HG02642 (cell line): ENCODE results near the gene GNL3.

Source experiments
- ATAC-seq: cut with Tn5 transposase; IDR thresholded peaks from one replicate; pipeline ENCODE4 v1.9.1; 2021; ENCODE audit warnings: mild to moderate bottlenecking; ENCODE audit not compliant: unreplicated experiment, poor library complexity

Gene GNL3

DNA sequence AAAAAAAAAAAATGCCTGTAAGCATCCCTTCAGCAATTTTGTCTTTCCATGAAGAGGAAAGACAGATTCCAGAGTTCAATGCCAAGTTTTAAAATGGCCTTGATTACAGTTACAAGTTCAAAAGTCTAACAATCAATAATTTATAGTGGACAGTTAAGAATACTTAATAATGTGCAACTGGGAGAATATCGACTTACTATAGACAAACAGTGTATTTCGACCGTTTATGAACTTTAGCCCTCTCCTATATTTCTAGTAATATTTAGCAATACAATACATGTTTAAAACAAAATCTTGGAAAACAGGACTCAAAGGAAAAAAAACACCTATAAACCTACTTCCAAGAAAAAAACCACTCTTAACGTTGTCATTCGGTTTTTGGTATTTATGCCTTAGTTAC is 1.6 kb upstream of the GNL3 start:
- ATAC-seq, result no peak

DNA sequence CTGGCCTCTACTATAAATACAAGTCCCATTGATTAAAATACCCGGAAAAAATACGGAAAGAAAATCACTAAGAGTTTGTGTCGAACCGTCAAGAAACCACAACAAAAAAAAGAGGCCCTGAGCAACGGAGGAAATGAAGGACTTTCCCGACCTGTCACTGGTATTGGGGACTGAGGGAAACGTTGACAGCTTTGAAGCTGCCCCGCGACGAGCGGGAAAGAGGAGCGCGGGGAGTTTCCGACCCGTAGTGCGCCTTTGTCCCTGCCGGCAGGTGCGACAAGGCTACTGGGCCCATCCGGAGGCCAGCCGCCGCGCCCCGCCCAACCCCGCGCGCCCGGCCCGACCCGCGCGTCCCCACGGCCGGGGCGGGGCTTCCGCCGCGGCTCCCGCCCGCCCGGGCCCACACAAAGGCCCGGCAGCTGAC is 535 bp upstream of the GNL3 start:
- peak; percentile 83 for ATAC-seq

DNA sequence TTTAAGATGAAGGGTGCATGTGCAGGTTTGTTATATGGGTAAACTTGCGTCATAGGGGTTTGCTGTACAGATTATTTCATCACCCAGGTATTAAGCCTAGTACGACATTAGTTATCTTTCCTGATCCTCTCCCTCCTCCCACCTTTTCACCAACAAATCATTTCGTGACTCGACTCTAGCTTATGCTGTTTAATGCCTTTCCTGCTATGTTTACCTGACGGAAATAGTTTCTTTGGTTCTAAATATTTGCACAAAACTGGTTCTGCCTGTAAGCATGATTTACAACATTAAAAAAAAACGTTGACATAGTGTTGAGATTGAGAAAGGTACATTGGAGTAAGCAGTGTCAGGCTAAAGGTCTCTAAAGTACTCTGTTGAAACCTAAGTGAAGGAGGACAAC is 2.4 kb downstream of the GNL3 start:
- ATAC-seq, result no peak

DNA sequence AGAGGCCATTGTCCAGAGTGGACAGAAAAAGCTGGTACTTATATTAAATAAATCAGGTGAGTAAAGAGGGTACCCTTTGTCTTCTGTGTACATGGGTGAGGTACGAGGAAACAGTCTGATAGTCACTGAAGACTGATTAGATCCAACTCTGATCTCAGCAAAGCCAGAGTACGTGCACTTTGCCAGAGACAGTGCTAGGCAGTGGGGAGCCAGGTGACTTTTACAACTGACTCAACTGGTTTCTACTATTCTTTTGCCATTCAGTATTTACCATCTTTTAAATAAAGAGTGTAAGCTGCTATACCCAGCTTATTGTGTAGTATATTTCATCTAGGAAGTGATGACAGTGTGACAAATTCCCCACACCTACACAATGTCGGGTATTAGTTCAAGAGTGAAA is 3.3 kb downstream of the GNL3 start:
- ATAC-seq, result no peak

DNA sequence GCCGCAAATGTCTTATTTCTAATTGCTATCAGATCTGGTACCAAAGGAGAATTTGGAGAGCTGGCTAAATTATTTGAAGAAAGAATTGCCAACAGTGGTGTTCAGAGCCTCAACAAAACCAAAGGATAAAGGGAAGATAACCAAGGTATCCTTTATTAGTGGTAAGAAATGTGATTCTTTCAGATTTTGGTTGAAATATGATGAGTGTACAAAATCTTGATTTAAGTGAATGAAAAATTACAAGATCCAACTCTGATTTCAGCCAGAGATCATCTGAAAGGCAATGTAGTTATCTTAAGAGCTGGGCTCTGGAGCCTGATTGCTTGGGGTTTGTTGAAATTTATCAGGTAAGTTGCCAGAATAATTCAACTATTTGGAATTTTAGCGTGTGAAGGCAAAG is 4.7 kb downstream of the GNL3 start:
- ATAC-seq, result no peak

DNA sequence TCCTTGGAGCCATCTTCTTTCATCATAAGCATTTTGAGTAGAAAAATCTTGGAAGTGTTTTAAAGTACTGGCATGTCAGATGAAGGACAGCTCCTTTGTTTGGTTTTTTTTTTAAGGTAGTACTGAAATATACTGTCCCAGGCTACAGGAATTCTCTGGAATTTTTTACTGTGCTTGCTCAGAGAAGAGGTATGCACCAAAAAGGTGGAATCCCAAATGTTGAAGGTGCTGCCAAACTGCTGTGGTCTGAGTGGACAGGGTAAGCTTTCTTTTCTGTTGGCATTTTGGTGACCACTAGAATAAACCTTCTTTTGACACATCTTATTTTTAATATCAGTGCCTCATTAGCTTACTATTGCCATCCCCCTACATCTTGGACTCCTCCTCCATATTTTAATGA is 7.2 kb downstream of the GNL3 start:
- ATAC-seq, result no peak

DNA sequence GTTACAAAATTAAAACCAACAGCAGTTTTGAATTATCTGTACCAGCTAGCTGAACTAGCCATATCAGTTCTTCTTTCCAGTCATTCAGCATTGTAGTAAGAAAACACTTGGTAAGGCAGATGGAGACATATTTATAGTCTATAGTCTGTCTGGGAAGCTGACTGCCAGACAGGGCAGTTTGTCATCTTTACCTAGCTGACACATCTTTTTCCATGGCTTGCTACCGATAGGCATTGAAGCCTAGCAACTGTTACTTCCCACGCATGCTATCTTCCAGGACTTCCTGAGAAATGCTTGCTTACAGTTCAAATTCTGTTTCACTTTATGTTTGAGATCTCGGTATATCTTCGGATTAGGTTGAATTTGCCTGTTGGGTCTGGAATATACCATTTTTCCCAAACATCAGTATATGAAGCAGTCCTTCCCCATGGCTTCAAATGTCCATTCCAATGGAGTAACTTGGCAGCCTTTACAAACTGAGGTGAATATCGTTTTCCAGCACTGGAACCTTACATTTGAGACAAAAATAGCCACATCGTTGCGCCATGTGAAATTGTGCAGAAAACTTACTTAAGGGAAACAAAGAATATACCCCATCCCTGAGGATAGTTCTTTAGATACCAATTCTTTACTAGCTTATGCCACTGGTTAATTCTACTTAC is 8.8 kb downstream of the GNL3 start:
- ATAC-seq, result no peak

DNA sequence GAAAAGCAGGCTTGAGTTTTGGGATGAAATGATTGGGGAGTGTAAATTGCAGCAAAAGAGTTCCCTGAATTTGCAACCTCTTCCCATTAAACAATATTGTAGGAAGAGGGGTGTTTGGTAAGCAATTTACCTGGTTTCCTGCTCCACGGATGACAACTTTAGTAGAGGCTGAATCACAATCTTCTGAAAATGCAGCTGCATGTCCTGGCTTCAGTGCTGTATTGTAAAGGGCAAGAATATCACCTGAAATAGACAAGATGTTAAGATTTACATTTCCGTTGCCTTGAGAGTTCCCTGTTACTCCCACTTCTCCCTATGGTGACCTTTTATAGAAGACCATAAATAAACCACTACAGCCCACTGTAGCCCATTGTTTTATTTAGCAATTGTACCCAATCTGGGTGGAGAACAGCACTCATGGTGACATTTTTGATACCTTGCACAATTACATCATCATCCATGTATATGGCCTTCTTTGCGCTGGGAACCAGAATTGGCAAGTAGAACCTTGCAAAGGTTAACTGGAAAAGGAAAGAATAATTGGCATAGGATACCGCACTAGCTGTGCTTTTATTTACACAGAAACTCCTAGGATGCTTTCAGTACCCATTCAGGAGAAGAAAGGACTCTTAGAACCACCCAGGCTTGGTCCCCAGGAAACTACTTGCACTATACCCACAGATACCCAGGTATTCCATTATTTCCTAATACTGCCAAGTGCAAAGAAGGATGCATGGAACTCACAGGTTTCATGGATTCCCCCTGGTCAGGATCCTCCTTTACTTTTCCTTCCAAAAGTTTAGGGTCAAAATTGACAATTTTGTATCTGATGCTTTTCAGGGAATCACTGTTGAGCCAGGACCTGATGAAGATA is 10.2 kb downstream of the GNL3 start:
- ATAC-seq, result no peak

DNA sequence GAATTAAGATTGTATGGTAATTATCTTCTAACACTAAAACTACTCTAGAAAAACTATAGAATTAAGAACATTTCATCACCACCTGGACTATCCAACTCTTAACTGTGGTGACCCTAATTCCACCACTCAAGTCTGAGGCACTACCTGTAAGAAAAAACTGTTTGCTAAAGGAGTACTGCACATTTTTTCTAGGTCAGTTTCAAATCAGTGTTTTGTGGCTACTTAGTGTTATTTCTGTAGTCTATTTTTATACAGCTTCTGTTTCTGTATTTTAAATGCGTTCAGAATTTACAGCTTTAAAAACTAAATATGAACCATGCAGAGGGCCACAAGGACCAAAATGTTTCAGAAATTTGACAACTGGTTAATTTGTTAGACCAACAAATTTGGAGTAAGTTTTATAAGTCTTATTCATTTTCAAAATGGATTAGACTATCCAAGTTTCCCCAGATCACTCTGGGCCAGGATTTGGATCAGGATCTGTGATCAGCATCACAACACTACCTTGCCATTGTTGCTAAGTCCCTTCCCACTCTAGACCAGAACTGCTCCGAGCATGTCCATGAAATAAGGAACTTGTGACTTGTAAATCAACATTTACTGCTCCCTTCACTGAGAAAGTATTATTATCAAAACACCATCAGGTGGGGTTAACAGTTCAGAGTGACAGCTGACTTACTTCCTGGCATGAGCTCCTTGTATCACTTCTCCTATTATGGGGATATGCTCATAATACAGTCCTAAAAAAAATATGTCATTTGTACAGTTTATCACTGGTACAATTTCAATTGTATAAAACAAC is 11.2 kb downstream of the GNL3 start:
- no peak for ATAC-seq

DNA sequence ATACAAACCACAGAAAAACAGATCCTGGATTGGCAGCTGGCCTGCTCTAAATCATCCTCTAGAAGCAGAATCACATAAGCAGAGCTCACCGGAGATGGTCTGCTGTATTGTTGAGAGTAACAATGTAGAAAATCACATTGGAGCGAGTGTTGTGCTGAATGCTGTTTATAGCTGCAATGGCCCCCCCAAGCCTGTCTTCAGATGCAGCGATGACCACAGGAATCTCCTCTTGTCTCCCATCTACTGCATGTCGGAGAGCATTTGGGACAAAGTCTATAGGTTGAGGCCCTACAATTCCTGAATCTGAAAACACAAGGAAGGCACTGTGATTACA is 11.8 kb downstream of the GNL3 start:
- ATAC-seq, result no peak

DNA sequence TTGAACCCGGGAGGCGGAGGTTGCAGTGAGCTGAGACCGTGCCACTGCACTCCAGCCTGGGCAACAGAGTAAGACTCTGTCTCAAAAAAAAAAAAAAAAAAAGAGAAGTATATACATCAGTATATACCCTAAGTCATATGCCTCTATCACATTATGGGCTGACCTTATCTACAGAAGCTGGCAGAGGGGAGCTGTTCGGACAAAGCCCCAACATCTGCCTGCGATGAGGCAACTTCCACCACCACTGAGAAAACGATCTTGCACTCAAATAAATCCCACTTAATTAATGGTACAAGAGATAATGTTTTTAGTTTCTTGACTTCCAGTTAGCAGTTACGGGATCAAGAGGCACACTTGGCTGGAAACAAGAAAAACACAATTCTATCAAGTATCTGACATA is 17.5 kb downstream of the GNL3 start:
- no peak for ATAC-seq

DNA sequence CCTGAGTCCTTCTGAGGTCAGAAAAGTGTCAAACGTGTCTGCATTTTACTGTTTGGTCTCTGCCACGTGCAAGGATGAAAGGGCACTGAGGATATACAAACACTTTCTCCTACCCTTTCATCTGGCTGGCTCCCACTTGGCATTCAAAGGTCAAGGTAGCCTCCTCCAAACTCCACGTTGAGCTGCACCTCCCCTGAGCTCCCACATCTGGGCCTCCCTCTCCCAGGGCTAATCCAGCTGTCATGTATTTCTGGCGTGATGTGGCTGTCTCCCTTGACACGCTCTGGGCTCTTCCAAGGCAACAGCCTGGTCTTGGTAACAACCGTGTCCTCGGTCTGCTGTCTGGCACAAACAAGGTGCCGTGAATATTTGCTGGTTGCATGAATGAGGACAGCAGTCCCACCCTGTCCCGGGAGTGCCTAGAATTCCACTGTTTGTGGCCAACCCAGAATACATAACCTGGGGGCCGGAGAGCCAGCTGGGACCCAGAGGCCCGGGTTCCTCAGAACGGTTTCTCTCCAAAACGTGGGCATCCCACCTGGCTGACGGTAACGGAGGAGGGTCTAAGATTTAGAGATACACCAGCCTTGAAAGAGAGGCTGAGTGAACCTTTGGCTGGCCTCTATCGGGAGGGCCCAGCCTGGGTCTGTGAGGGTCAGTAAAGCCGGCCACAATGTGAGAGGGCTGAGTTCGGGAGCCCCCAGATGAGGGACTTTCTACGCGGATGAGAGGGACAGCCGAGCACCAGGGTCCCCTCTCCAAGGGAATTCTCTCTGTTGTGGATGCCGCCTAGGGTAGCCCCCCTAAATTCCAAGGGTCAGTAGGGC is 19.0 kb downstream of the GNL3 start:
- peak; percentile 2 for ATAC-seq

DNA sequence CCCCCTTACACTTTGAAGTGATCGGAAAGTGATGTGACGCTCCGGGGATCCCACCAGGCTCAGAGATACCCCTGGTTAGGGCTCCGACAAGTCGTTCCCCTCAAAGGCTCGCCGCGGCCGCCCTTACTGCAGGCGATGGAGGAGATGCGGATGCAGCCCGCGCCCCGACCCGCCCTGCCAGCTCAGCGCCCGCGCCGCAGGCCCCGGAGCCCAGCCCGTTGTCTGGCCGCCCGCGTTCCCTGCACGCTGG is 19.5 kb downstream of the GNL3 start:
- no peak for ATAC-seq

DNA sequence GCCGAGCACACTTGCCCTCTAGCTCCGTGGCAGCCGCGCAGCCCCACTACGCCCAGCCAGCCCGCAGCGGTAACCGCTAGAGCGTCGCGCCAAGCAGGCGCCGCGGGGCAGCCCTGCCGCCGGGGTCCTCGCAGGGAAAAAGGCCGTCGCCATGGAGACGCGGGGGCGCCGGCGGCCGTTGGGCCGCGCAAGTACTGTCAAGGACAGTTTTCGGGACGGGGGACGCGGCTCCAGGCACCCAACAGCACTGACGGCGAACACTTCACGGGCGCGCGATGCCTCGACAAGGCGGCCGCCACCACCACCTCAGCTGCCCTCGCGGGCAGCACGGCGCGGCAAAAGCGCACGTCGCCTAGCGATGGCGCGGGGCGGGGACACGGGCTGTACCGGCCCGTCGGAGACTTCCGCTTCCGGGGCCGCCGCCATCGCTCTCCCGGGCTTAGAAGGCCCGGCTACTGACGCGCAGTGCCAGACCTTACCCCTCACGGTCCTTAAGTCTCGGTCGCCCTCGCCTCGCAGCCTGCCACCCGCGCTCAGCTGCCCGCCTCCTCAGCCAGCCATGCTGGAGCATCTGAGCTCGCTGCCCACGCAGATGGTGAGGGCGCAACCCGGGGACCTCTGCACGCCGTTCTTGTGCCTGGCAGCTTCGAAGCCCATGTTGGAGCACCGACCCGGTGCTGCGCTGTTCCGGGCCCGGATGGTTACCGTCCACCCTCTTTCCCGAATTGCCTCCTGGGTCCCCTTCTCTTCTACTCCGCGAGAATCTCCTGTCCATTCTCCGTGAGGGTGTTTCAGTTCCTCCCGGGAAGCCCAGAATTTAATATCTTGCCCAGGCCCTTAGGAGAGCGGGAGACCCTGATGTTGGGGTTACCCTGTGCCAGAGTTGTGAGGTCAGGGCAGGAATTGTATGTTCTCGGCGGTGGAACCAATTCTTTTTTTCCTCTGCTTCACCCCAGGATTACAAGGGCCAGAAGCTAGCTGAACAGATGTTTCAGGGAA is 20.2 kb downstream of the GNL3 start, which contains the start of the genes GLT8D1 and SPCS1:
TSS of gene GLT8D1 (minus strand) at position 104 of the 999 bp plus-strand sequence. CDS start 5,331 bp downstream, outside the sequence.
TSS of gene SPCS1 (plus strand) at position 419 of the 999 bp plus-strand sequence. CDS start at position 560, 141 bp downstream.
- ATAC-seq, result peak; percentile 84

DNA sequence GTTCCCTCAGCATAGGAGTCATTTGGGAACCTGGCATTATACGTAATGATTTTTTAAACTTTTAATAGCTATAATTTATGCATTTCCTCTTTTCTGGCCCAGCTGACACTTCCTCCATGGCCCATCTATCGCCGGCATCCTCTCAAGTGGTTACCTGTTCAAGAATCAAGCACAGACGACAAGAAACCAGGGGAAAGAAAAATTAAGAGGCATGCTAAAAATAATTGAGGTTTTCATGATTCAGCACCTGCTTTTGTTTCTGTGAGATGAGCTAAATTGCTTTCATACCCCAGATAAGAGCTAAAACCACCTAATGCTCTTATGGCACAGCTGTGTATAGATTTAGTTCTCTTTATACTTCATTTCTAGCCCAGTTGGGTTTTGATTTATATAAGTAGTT is 21.8 kb downstream of the GNL3 start:
- no peak for ATAC-seq

DNA sequence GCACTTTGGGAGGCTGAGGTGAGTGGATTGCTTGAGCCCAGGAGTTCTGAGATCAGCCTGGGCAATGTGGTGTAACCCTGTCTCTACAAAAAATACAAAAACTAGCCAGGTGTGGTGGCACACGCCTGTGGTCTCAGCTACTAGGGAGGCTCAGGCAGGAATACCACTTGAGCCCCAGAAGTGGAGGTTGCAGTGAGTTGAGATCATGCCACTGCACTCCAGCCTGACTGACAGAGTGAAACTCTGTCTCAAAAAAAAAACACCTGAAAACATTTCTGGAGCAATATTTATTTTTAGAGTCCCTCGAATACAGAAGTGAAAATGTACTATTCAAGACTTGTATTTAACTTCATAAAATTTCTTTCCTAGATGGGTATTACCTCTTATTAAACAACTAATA is 24.7 kb downstream of the GNL3 start:
- no peak for ATAC-seq

DNA sequence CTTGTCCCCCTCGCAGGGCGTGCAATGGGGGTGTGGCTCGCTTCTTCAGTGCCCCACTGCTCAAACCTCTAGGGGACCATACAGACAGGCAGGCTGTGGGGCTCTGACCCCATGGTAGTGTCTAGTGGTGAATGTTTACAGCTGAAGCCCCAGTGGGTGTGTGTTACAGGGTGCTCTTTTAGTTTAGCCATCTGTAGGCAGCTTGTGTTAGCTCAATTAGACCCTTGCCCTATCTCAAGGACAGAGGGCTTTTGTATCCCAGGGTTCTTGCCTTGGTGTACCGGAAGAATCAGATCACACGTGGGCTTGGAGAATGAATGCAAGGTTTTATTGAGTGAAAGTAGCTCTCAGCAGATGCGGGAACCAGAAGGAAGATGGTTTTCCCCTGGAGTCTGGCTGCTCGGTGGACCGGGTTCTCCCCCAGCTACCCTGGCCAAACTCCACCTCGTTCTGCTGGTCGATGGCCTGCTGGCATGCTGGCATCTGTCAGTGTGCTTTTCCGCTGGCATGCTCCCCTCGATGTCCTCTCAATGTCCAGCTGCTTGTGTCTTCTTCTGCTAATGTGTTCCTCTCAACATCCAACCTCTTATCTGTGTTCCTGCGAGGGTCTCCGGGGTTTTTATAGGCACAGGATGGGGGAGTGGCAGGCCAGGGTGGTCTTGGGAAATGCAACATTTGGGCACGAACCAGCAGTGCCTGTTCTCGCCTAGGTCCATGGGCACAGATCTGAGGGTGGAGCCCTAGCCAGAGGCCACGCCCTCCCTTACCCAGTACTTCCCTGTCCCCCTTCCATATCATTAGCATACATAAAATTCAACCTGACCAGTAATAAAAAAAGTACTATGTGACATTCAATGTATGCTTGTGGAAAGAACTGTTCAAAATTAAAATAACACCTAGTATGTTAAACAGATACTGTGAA is 26.7 kb downstream of the GNL3 start:
- no peak for ATAC-seq
